ENCODE measurements around the gene MAX.

GRCh38 chr14:65101631-65102440 is 481 bp downstream of the MAX start:
- TF ChIP-seq CTCF (conservative IDR thresholded peaks at IDR 0.05; ENCODE audit: low read depth in 2 of 2): no peak
- TF ChIP-seq EZH2phosphoT487 (IDR thresholded peaks at IDR 0.05; ENCODE audit: unreplicated experiment): no peak
- no peak for TF ChIP-seq EZH2 (IDR thresholded peaks at IDR 0.05; ENCODE audit: low read depth, unreplicated experiment)
- no peak for TF ChIP-seq REST (IDR thresholded peaks at IDR 0.05; ENCODE audit: unreplicated experiment)
- no peak for TF ChIP-seq JUNB (IDR thresholded peaks at IDR 0.05; ENCODE audit: unreplicated experiment)
- TF ChIP-seq POLR2AphosphoS5 (IDR thresholded peaks at IDR 0.05; ENCODE audit: low read depth): no peak
- no peak for TF ChIP-seq ZNF462 (CRISPR knock-in tag; IDR thresholded peaks at IDR 0.05)
- TF ChIP-seq CREB1 (CRISPR knock-in tag; IDR thresholded peaks at IDR 0.05; ENCODE audit: low read depth): no peak

Measured in GM23338 (cell line).